Measurements from ENCODE around the gene NKIRAS1.

DNA sequence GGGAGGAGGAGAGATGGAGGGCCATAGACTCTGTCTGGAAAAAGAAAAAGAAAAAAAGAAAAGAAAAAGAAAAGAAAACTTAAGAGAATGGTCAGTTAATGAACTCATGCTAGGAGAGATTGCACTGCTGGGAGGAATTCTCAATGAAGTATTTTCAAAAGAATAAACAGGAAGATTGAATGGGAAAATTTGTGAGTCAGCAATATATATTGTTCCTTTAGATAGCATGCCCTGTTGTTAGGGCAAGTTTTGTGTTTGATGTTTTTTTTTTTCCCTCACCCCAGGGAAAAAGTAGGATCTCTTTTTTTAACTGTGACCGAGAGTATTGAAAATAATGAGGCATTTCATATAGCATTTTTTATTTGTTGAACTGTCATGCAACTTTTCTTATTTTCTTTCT is 20.5 kb upstream of the NKIRAS1 start:
- TF ChIP-seq, protein P1, sequence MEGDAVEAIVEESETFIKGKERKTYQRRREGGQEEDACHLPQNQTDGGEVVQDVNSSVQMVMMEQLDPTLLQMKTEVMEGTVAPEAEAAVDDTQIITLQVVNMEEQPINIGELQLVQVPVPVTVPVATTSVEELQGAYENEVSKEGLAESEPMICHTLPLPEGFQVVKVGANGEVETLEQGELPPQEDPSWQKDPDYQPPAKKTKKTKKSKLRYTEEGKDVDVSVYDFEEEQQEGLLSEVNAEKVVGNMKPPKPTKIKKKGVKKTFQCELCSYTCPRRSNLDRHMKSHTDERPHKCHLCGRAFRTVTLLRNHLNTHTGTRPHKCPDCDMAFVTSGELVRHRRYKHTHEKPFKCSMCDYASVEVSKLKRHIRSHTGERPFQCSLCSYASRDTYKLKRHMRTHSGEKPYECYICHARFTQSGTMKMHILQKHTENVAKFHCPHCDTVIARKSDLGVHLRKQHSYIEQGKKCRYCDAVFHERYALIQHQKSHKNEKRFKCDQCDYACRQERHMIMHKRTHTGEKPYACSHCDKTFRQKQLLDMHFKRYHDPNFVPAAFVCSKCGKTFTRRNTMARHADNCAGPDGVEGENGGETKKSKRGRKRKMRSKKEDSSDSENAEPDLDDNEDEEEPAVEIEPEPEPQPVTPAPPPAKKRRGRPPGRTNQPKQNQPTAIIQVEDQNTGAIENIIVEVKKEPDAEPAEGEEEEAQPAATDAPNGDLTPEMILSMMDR (IDR thresholded peaks at IDR 0.05): no peak
- TF ChIP-seq EZH2 (IDR thresholded peaks at IDR 0.05; ENCODE audit: borderline replicate concordance, insufficient read depth, low read depth, low read length, poor library complexity, severe bottlenecking): no peak

Data from B cell (primary cell).